OCI-LY1 (cell line): ENCODE results near the gene CCDC8.

ENCODE experiments used
- H2AFZ ChIP-seq: fragments of 200-600 bp; sonication (generic), shearing (Covaris generic); 2 replicates; pipeline ENCODE4 v1.6.0; 2014; ENCODE audit warnings: antibody characterized with exemption, mild to moderate bottlenecking, low read length
- H3F3A ChIP-seq: fragments of 200-600 bp; sonication (generic), shearing (Covaris generic); 2 replicates; pipeline ENCODE4 v1.6.0; 2014; ENCODE audit warnings: mild to moderate bottlenecking, antibody characterized with exemption, low read length, moderate library complexity; ENCODE audit not compliant: insufficient read depth
- H3K27ac ChIP-seq: fragments of 200-600 bp; sonication (generic); 2 replicates; pipeline ENCODE4 v1.5.1; 2014; ENCODE audit warnings: low read length, mixed run types, mild to moderate bottlenecking, low read depth; ENCODE audit not compliant: poor library complexity, severe bottlenecking
- H3K27me3 ChIP-seq: fragments of 200-600 bp; sonication (generic); 2 replicates; pipeline ENCODE4 v1.6.0; 2014; ENCODE audit warnings: antibody characterized with exemption, mild to moderate bottlenecking, low read length, moderate library complexity; ENCODE audit not compliant: insufficient read depth
- H3K36me3 ChIP-seq: fragments of 200-600 bp; sonication (generic); 2 replicates; pipeline ENCODE4 v1.6.1; 2014; ENCODE audit warnings: mild to moderate bottlenecking, antibody characterized with exemption, low read length, moderate library complexity, mixed read lengths; ENCODE audit not compliant: insufficient read depth
- H3K4me1 ChIP-seq: fragments of 200-600 bp; sonication (generic); 2 replicates; pipeline ENCODE4 v1.5.1; 2014; ENCODE audit warnings: mild to moderate bottlenecking, low read length, moderate library complexity; ENCODE audit not compliant: insufficient read depth, severe bottlenecking
- H3K4me2 ChIP-seq: fragments of 200-600 bp; sonication (generic), shearing (Covaris generic); 2 replicates; pipeline ENCODE4 v1.6.1; 2014; ENCODE audit warnings: low read length
- H3K4me3 ChIP-seq: fragments of 200-600 bp; sonication (generic); 2 replicates; pipeline ENCODE4 v1.5.1; 2014; ENCODE audit warnings: low read length, low read depth, mild to moderate bottlenecking, mixed read lengths; ENCODE audit not compliant: poor library complexity, severe bottlenecking
- H3K79me2 ChIP-seq: fragments of 200-600 bp; shearing (Covaris generic); 2 replicates; pipeline ENCODE4 v1.6.1; 2016; ENCODE audit warnings: mixed run types, low read length, mixed read lengths; ENCODE audit not compliant: insufficient read depth
- H3K9ac ChIP-seq: fragments of 200-600 bp; sonication (generic), shearing (Covaris generic); 2 replicates; pipeline ENCODE4 v1.6.1; 2014; ENCODE audit warnings: mild to moderate bottlenecking, low read length, mixed read lengths
- H3K9me2 ChIP-seq: fragments of 200-600 bp; sonication (generic), shearing (Covaris generic); 2 replicates; pipeline ENCODE4 v1.6.1; 2014; ENCODE audit warnings: low read depth, mild to moderate bottlenecking, low read length, mixed read lengths
- H3K9me3 ChIP-seq: fragments of 200-600 bp; shearing (Covaris generic); 2 replicates; pipeline ENCODE4 v1.6.1; 2014; ENCODE audit warnings: low read length, mixed read lengths
- H4K20me1 ChIP-seq: fragments of 200-600 bp; sonication (generic), shearing (Covaris generic); 2 replicates; pipeline ENCODE4 v1.6.0; 2016; ENCODE audit warnings: mild to moderate bottlenecking, low read length; ENCODE audit not compliant: insufficient read depth
- CTCF ChIP-seq: fragments of 200-600 bp; sonication (generic), shearing (Covaris generic); IDR thresholded peaks from 2 replicates; pipeline ENCODE4 v1.5.1; 2017; ENCODE audit warnings: mild to moderate bottlenecking, antibody characterized with exemption, low read length, moderate library complexity, mixed read lengths
- EZH2 ChIP-seq: fragments of 200-600 bp; sonication (generic), shearing (Covaris generic); IDR thresholded peaks from 2 replicates; pipeline ENCODE4 v1.8.0; 2017; ENCODE audit warnings: borderline replicate concordance, mixed run types, mild to moderate bottlenecking, antibody characterized with exemption, low read length, moderate library complexity, mixed read lengths

Gene CCDC8

GRCh38 chr19:46393456-46394401 lies 19.6 kb downstream of the CCDC8 start:
- H3K9ac ChIP-seq = no peak overlapping the region
- H3K36me3 ChIP-seq = peaks cover 42% of the 10 kb centered on the region
- no peak for TF ChIP-seq CTCF
- TF ChIP-seq EZH2 = no peak
- no peak overlapping the region for H2AFZ ChIP-seq
- H3K9me3 ChIP-seq = no peaks in the 10 kb centered on the region
- H3K9me2 ChIP-seq = no peaks in the 10 kb centered on the region
- H4K20me1 ChIP-seq = no peaks in the 10 kb centered on the region
- no peaks in the 10 kb centered on the region for H3K79me2 ChIP-seq
- no peaks in the 10 kb centered on the region for H3K27me3 ChIP-seq
- H3K4me3 ChIP-seq = no peak overlapping the region
- H3K4me1 ChIP-seq = no peaks in the 10 kb centered on the region
- H3K4me2 ChIP-seq = no peak overlapping the region
- H3F3A ChIP-seq = no peaks in the 10 kb centered on the region
- H3K27ac ChIP-seq = no peak overlapping the region

- Histone ChIP-seq H3K4me2 (no peak overlapping the region), H4K20me1 (no peaks in the 10 kb centered on the region), H3K36me3 (peaks cover 51% of the 10 kb centered on the region), H3K4me1 (no peaks in the 10 kb centered on the region), H3K9me2 (no peaks in the 10 kb centered on the region), H3K79me2 (no peaks in the 10 kb centered on the region), H3K27ac (no peak overlapping the region), H3K4me3 (no peak overlapping the region), H3F3A (no peaks in the 10 kb centered on the region), H3K9me3 (no peaks in the 10 kb centered on the region), H3K27me3 (no peaks in the 10 kb centered on the region), H2AFZ (no peak overlapping the region), H3K9ac (no peak overlapping the region)
- TF ChIP-seq EZH2 = no peak
- no peak for TF ChIP-seq CTCF
Measured at GRCh38 chr19:46392837-46393236, 20.5 kb downstream of the CCDC8 start.

GRCh38 chr19:46392252-46392801 lies 21.0 kb downstream of the CCDC8 start:
- Histone ChIP-seq H3K27me3 (no peaks in the 10 kb centered on the region), H2AFZ (no peak overlapping the region), H3K4me1 (no peaks in the 10 kb centered on the region), H3K9me3 (no peaks in the 10 kb centered on the region), H3K79me2 (no peaks in the 10 kb centered on the region), H3F3A (no peaks in the 10 kb centered on the region), H4K20me1 (no peaks in the 10 kb centered on the region), H3K9me2 (no peaks in the 10 kb centered on the region), H3K27ac (no peak overlapping the region), H3K4me2 (no peak overlapping the region), H3K9ac (no peak overlapping the region), H3K36me3 (peaks cover 56% of the 10 kb centered on the region), H3K4me3 (no peak overlapping the region)
- no peak for TF ChIP-seq EZH2
- TF ChIP-seq CTCF = no peak
